ENCODE measurements around the gene PCDH15.
"Not testable (repeated sequence)": the region's sequence is repeated elsewhere in the genome, so short reads cannot be mapped to it uniquely, and the experiment has no call there.

Gene PCDH15

GRCh38 chr10:54531296-54531695 lies 269.7 kb downstream of the PCDH15 start:
- no peak for DNase-seq

GRCh38 chr10:54530299-54530698 lies 270.7 kb downstream of the PCDH15 start:
- no peak for DNase-seq

GRCh38 chr10:54525816-54526215 lies 275.2 kb downstream of the PCDH15 start:
- no peak for DNase-seq

DNA sequence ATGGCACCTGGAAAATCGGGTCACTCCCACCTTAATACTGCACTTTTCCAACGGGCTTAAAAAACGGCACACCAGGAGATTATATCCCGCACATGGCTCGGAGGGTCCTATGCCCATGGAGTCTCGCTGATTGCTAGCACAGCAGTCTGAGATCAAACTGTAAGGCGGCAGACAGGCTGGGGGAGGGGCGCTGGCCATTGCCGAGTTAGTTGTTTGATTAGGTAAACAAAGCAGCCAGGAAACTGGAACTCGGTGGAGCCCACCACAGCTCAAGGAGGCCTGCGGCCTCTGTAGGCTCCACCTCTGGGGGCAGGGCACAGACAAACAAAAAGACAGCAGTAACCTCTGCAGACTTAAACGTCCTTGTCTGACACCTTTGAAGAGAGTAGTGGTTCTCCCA lies 285.8 kb downstream of the PCDH15 start:
- DNase-seq: not testable (repeated sequence)

DNA sequence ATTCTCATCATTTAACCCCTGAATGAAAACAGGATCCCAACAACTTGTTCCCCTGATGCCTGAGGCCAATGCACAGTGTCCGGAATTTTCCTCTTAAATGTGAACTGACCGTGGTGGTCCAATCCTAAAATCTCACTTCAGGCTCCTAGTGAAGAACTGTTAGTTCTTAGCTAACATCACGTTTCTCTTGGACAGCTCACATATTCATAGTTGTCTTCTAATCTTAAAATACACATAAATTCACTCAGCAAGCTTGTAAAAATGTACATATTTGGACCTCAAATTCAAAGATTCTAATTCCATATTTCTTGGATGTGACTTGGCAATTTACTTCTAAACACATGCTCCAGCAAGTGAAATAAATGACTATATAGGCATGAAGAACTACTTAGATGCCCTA lies 297.2 kb downstream of the PCDH15 start:
- DNase-seq: no peak

DNA sequence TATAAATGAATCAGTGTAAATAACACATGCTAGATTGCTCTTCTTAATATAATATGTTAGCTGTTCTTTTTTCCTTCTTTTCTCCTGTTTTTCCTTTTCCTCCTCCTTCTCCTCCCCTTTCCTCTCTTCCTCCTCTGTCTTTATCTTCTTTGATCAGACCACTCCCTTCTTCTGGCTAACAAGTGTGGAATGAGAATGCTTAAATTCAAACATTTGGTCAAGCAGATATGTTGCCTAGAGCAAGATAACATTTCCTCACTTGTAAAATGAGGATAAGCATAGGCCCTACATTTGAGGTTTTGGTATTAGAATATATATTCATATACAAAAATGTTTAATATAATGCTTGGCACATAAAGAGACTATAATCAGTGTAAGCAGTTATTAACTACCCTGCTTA lies 299.1 kb downstream of the PCDH15 start:
- DNase-seq: no peak

DNA sequence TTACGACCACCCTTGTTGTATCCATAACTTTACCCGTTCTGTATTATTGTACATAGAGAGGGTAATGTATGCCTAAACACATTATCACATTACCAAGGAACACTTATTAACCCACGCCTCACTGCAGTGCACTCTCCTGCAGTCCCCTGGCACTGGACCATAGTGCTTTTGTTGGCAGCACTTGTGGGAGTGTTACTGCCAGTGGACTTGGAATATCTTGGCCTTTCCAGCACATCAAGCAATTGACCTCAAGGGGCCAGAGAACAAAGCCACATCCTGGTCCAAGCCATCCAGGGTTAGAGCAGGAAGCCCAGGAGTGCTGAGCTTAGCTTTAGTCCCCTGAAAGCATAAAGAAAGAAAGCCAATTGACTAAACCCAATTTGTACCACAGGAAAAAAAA lies 304.2 kb downstream of the PCDH15 start:
- DNase-seq: no peak

DNA sequence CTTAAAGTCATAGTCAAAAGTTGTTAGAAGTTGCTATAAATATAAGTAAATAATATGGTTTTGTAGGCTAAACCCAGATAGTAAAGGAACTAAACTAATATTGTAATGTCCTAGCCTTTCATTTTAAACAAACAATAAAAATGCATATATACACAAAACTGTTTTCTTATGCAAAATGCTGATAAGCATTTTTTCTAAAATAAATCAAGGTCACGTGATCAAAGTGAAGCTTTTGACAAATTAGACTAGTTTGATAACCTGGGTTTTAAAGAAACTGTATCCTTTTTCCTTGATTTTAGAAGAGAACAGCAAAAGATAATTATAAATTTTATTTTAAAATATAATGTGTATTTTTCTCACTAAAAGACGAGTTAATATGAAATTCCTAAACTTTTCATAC lies 313.3 kb downstream of the PCDH15 start:
- DNase-seq: no peak

- DNase-seq: no peak
These were observed 315.1 kb downstream of the PCDH15 start for GRCh38 chr10:54485971-54486370.

- no peak for DNase-seq
These were observed 316.8 kb downstream of the PCDH15 start for GRCh38 chr10:54484186-54484585.

DNA sequence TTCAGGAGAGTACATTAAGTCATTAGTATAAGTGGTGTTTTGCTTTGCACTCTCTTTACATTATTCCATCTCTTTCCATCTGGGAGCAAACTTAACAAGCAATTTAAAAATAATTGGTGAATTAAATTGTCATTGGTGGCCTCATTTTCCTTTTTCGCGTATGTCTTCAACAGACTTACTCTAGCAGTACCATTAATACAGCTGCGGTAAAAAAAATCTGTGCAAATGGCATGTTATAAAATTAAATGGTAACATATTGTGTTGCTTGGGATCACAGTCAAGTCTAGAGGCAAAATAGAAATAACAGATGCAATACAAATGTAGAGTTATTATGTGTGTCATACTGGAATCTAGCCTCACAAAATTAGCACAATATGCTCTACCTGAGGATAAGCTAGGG lies 322.4 kb downstream of the PCDH15 start:
- no peak for DNase-seq

- no peak for DNase-seq
These were observed 323.3 kb downstream of the PCDH15 start for GRCh38 chr10:54477738-54478137.

DNA sequence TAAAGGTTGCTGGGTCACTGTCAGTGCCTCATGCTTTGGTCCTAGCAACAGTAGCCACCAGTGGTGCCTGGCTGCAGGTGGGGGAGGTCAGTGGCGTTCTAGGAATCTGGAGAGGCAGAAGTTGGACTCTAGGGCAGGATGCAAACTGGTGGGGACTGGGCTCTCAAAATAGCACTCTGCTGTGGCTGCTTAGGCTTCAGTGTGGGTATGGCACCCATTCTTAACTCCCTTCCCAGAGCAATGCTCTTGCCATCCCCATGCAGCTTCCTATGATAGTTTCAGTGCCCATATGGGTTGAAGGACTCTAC lies 330.8 kb downstream of the PCDH15 start:
- DNase-seq: no peak

- no peak for DNase-seq
These were observed 331.3 kb downstream of the PCDH15 start for GRCh38 chr10:54469587-54470323.

DNA sequence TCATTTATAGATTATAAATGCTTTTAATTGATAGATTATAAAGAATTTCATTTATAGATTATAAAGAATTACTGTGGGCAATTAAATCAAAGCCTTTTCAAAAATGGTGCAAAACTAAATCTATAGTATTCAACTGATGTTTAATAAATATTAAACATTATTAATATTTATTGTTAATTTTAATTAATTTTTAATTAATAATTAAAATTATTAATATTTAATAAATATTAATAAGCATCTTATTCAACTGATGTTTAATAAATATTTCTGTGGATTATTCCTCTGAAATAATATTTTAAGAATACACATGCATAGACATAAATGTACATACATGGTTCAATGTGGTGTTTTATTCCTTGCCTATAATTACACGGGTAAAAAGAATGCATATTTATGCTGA lies 346.8 kb downstream of the PCDH15 start:
- no peak for DNase-seq

DNA sequence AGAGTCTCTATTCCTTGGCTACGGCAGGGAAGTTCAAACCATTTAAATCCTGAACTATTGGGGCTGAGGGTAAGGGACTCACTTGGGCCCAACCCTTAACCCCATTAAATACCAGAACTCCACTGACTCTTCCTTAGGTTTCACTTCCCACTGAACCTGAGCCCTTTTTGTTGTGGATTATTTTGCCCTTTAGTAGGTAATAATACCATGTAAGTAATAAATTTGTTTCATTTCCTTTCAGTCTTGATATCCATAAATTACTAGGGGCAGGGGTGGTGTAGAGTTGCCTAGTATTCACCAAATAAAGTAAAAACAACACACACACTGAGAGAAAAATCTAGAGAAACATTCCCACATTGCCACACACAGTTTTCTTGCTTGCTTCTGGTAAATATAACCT lies 352.0 kb downstream of the PCDH15 start:
- no peak for DNase-seq

- DNase-seq: no peak
These were observed 356.9 kb downstream of the PCDH15 start for GRCh38 chr10:54444170-54444569.

DNA sequence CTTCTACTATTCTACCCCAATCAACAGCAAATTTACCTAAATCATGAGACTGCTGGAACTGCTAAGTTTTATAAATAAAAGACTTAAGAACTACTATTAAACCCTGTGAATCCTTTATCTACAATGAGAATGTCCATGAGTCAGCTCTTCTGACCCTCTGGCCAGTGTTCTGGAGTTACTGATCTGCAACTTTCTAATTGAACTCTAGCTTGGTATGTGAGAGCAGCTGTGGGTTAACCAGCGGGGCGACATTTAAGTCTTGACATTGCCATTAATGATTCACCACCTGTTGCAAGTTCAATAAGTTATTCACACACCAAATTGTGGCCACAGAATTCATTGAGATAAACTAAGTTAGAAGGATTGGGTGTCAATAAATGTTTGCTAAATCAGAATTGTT lies 359.8 kb downstream of the PCDH15 start:
- no peak for DNase-seq

DNA sequence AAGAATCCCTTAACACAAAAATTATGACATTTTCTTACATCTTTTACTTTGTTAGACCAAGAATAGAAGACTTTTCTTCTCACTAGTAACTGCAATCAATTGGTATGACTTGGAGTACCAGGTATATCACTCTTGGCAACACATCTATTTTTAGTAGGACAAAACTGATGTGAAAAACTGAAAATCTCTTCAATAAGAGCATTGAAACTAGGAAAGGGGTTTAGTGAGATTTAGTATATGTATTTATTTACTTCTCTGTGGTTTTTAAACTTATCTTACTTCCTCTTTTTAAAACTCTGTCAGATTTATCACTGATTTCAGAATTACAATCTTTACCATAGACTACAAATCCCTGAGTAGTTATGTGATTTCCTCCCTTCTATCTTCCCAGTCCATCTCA lies 366.2 kb downstream of the PCDH15 start:
- DNase-seq: no peak

- DNase-seq: no peak
These were observed 385.5 kb downstream of the PCDH15 start for GRCh38 chr10:54415483-54415882.

GRCh38 chr10:54402576-54402975 lies 398.5 kb downstream of the PCDH15 start:
- DNase-seq: no peak

DNA sequence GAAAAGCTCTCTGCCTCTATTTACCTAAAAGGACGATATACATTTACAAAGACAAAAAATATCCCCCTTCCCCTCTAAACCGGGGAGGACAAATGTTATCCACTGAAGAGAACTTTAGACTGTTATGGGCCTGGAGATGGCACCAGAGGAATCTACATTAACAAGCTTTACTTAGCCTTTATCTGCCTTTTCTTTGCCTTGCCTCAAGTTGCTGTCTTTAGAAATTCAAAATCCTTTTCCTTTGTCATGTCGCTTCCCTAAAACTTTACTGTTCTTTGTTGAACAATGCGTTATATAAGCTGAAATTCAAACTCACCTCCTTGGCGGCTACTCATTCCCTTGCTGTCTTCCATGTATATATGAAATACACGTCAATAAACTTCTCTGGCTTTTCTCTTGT lies 405.0 kb downstream of the PCDH15 start:
- no peak for DNase-seq

- DNase-seq: not testable (repeated sequence)
These were observed 406.4 kb downstream of the PCDH15 start for GRCh38 chr10:54394598-54394997.

DNA sequence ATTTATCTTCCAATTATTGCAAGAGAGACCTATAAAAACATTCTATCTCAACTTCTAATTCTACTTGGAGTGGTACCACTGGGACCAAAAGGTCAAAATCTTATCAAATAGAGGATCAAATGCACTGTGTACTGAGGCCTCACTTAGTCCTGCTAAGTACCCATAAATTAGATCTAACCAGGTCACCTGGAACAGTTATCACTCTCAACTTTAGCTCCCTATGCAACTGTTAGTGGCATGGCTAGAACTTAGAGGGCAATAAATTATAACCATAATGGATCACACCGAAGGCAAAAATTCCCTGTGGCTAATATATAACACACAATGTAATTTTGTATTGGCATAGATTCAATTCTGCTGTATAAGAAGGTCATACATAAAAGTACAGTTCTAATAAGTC lies 428.9 kb downstream of the PCDH15 start:
- DNase-seq: no peak

GRCh38 chr10:54368984-54369383 lies 432.0 kb downstream of the PCDH15 start:
- no peak for DNase-seq

DNA sequence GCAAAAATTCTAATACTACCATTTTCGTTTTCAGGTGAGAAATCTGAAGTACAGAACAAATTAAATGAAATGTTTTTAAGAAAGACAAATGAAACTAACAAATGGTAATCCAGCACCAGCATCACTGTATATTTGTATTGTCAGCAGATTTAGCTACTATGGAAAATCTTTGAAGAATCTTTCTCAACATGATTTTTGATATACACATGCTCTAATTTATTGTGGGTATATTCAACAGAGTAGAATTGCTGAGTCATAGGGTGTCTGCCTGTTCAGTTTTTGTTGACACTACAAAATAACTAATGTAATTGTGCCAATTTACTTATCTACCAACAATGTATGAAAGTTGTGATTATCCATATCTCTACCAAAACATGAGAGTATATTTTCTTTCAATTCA lies 437.6 kb downstream of the PCDH15 start:
- no peak for DNase-seq
